GM12878 (cell line): ENCODE measurements around the gene COPZ1. TPM values are rescaled to one million over a fixed set of nuclear protein-coding genes. Genes with fewer than 3 reads are reported as not detected.
"Not testable (repeated sequence)": the region's sequence is repeated elsewhere in the genome, so short reads cannot be mapped to it uniquely, and the experiment has no call there.

Experiments used
- ATAC-seq: fragments of 200-7000 bp; cut with Tn5 transposase; 3 replicates; pipeline ENCODE4 v1.9.1; 2020; ENCODE audit warnings: mild to moderate bottlenecking, moderate library complexity
- BruUV-seq: library from RNA; stranded (reverse); fragments of 400-500 nt; replicated peaks from 2 replicates; lab custom pipeline; 2021; lab: Mats Ljungman, UMichigan
- CTCF ChIA-PET: fragments of 300-600 bp; sonication (Branson Sonifier 250); formaldehyde crosslinking; extraction: SDS; loops from one replicate; lab custom pipeline; 2021; ENCODE audit warnings: inconsistent platforms; lab: Yijun Ruan, JAX
- POLR2A ChIA-PET: fragments of 350-600 bp; formaldehyde crosslinking; extraction: SDS; loops from one replicate; lab custom pipeline; 2021; ENCODE audit warnings: inconsistent platforms; lab: Charles Lee
- RAD21 ChIA-PET: fragments of 300-600 bp; sonication (Branson Sonifier 250); formaldehyde crosslinking; loops from one replicate; lab custom pipeline; 2023; ENCODE audit warnings: antibody characterized with exemption; ENCODE audit not compliant: unreplicated experiment; lab: Charles Lee
- SMC1A ChIA-PET: fragments of 300-600 bp; sonication (Branson Sonifier 250); formaldehyde crosslinking; loops from one replicate; lab custom pipeline; 2023; ENCODE audit not compliant: unreplicated experiment, uncharacterized antibody; lab: Charles Lee
- DNase-seq: peaks from one replicate; pipeline ENCODE4 v3.0.0-alpha.2; 2011; ENCODE audit warnings: low read depth, low spot score
- FAIRE-seq: peaks from 3 replicates; lab custom pipeline; 2011; peaks lifted over from hg19 to GRCh38; lab: Jason Lieb, UNC
- H2AFZ ChIP-seq: 2 replicates; pipeline ENCODE4 v1.6.0; 2011; ENCODE audit warnings: low read depth, low read length, control low read depth; ENCODE audit not compliant: control insufficient read depth
- H3K27ac ChIP-seq: 2 replicates; pipeline ENCODE4 v1.5.1; 2011; ENCODE audit warnings: control low read depth; ENCODE audit not compliant: control insufficient read depth, insufficient read depth
- H3K27me3 ChIP-seq, 2 experiments: replicated peaks in 1 of 2; 2 replicates each; pipeline versions ENCODE4 v1.6.0 to v1.6.1; 2011; ENCODE audit warnings: low read length in 1 of 2; ENCODE audit not compliant: control insufficient read depth in 2 of 2, insufficient read depth in 2 of 2
- H3K36me3 ChIP-seq, 2 experiments: 2 replicates each; pipeline ENCODE4 v1.5.1; 2011; ENCODE audit warnings: low read length in 1 of 2; ENCODE audit not compliant: control insufficient read depth in 2 of 2, insufficient read depth in 2 of 2
- H3K4me1 ChIP-seq: 2 replicates; pipeline ENCODE4 v1.6.1; 2011; ENCODE audit warnings: mild to moderate bottlenecking, low read length, moderate library complexity, mixed read lengths; ENCODE audit not compliant: control insufficient read depth, insufficient read depth
- H3K4me2 ChIP-seq: 2 replicates; pipeline ENCODE4 v1.6.0; 2011; ENCODE audit warnings: control low read depth; ENCODE audit not compliant: control insufficient read depth, insufficient read depth
- H3K4me3 ChIP-seq: fragments of 200-600 bp; sonication (generic); 2 replicates; pipeline ENCODE4 v1.5.1; 2016
- H3K79me2 ChIP-seq: 2 replicates; pipeline ENCODE4 v1.6.0; 2011; ENCODE audit warnings: low read length; ENCODE audit not compliant: control insufficient read depth, insufficient read depth
- H3K9ac ChIP-seq: 2 replicates; pipeline ENCODE4 v1.8.0; 2011; ENCODE audit warnings: low read length, control low read depth, mixed read lengths; ENCODE audit not compliant: control insufficient read depth, insufficient read depth
- H3K9me3 ChIP-seq: replicated peaks from 3 replicates; pipeline ENCODE4 v1.5.1; 2011; ENCODE audit warnings: mild to moderate bottlenecking, low read length; ENCODE audit not compliant: control insufficient read depth, insufficient read depth
- H4K20me1 ChIP-seq: 2 replicates; pipeline ENCODE4 v1.6.0; 2011; ENCODE audit not compliant: control insufficient read depth, insufficient read depth
- BHLHE40 ChIP-seq, 2 experiments: fragments of 450-650 bp in 1 of 2; IDR thresholded peaks; 2 replicates each; pipeline ENCODE4 v1.6.1; 2011 to 2017; ENCODE audit warnings: low read depth in 2 of 2, borderline replicate concordance in 1 of 2, improper control_type of control experiment in 1 of 2, low read length in 1 of 2, mild to moderate bottlenecking in 1 of 2
- NBN ChIP-seq: fragments of 450-650 bp; IDR thresholded peaks from 2 replicates; pipeline ENCODE4 v1.6.1; 2016
- WGBS: methylation state at CpG from one replicate; pipeline ENCODE4 v1.1.6; 2016; ENCODE audit warnings: low lambda C conversion rate; ENCODE audit not compliant: insufficient replicate concordance, insufficient coverage; ENCODE audit errors: missing lambda C conversion rate; 5-methylcytosine and 5-hydroxymethylcytosine counted together
- in situ Hi-C: fragments of 300-500 bp; cut with MboI; formaldehyde crosslinking; loops from 9 replicates; pipeline ENCODE4 v1.14.3; 2018; ENCODE audit warnings: mixed read lengths
- intact Hi-C: fragments of 100-400 bp; cut with micrococcal nuclease; formaldehyde crosslinking; loops from one replicate; pipeline ENCODE4 v1.14.2; 2022; ENCODE audit not compliant: unreplicated experiment
- polyA plus RNA-seq, 11 experiments: library from polyadenylated mRNA; depleted of rRNA in 4 of 11; unstranded in 6 of 11; stranded (reverse) in 5 of 11; fragments of >200 nt; fragmentation: Nextera tagmentation in 4 of 11; fragmentation: Illumina TruSeq in 1 of 11; extraction: Ambion mirVana in 4 of 11; extraction: Trizol in 1 of 11; gene quantifications; 1 replicate in 1 of 11; 2 replicates in 10 of 11; pipeline versions ENCODE4 v1.2.1 to v1.2.3, GENCODE V29; 2011 to 2016; ENCODE audit warnings: inconsistent platforms in 2 of 11, missing spikeins in 2 of 11, low read depth in 1 of 11
- total RNA-seq, 4 experiments: library from RNA; depleted of rRNA in 3 of 4; stranded (reverse); fragments of >200 nt in 3 of 4; fragmentation: Illumina TruSeq in 1 of 4; extraction: Trizol in 1 of 4; gene quantifications; 2 replicates each; pipeline versions ENCODE4 v1.2.1 to v1.2.3, GENCODE V29; 2013 to 2021

COPZ1 gene
- total and polyA plus RNA-seq, 10 of the 15 experiments (the other 5 are each of a cell fraction or from before 2014, with no cell fraction given): 112 to 378 (median 184) TPM

- TF ChIP-seq BHLHE40 (IDR thresholded peaks at IDR 0.05; ENCODE audit: borderline replicate concordance in 1 of 2, low read depth in 2 of 2, low read length in 1 of 2): no peak
- no peak for TF ChIP-seq NBN
Observed at GRCh38 chr12:54352891-54353874, 28.3 kb downstream of the COPZ1 start (continued).

- H3K27ac ChIP-seq, H4K20me1 ChIP-seq, in situ Hi-C loops, intact Hi-C loops, DNase-seq, BruUV-seq, H3K9me3 ChIP-seq, FAIRE-seq, H3K4me1 ChIP-seq, ATAC-seq, H3K9ac ChIP-seq, H3K4me2 ChIP-seq, H3K4me3 ChIP-seq, H2AFZ ChIP-seq, SMC1A ChIA-PET, RAD21 ChIA-PET, H3K79me2 ChIP-seq, H3K27me3 ChIP-seq: not testable (repeated sequence)
- peaks cover 6 to 12% of the 10 kb centered on the region in 2 experiments; a peak in 3 of 4 replicates for H3K36me3 ChIP-seq
- WGBS: 64% methylated on average over 7 of the region's 7 CpGs
- ChIA-PET CTCF (interaction anchor here (1.4 to 2.1 kb wide), 2 partner anchors 25 to 29 kb away, joined by 3 to 4 read pairs; partner anchors contain the start of gene COPZ1), POLR2A (interaction anchor here (0.6 to 0.9 kb wide), 2 partner anchors 67 to 143 kb away, joined by 4 read pairs; no protein-coding TSS in a partner anchor)
Observed at GRCh38 chr12:54354271-54354670, 29.3 kb downstream of the COPZ1 start.
